CD14-positive monocyte (primary cell): ENCODE results near the gene RPS6KB2. TPM values are rescaled to one million over a fixed set of nuclear protein-coding genes. Genes with fewer than 3 reads are reported as not detected.

ENCODE experiments used
- DNase-seq, 3 donors: peaks; one replicate each; pipeline ENCODE4 v3.0.0-alpha.2; 2011 to 2022
- H2AFZ ChIP-seq: 2 replicates; pipeline ENCODE4 v1.6.0; 2012; ENCODE audit warnings: mild to moderate bottlenecking, low read depth, low read length, inconsistent platforms; ENCODE audit not compliant: insufficient read depth, poor library complexity, severe bottlenecking
- H3K27ac ChIP-seq, 2 donors: 1 replicate in 1 of 2; 2 replicates in 1 of 2; pipeline ENCODE4 v1.5.1; 2012 to 2013; ENCODE audit warnings: low read length in 2 of 2, control low read depth in 1 of 2, inconsistent platforms in 1 of 2, low read depth in 1 of 2, mild to moderate bottlenecking in 1 of 2
- H3K27me3 ChIP-seq, 2 donors: one replicate each; pipeline versions ENCODE4 v1.6.0 to v1.6.1; 2011 to 2013; ENCODE audit warnings: low read length in 2 of 2; ENCODE audit not compliant: control insufficient read depth in 2 of 2, insufficient read depth in 2 of 2
- H3K36me3 ChIP-seq, 2 donors: replicated peaks in 1 of 2; 1 replicate in 1 of 2; 2 replicates in 1 of 2; pipeline versions ENCODE4 v1.5.1 to v1.6.1; 2012 to 2013; ENCODE audit warnings: low read length in 2 of 2, control low read depth in 1 of 2, inconsistent platforms in 1 of 2, mild to moderate bottlenecking in 1 of 2; ENCODE audit not compliant: insufficient read depth in 2 of 2, control insufficient read depth in 1 of 2
- H3K4me1 ChIP-seq, 2 donors: 1 replicate in 1 of 2; 2 replicates in 1 of 2; pipeline versions ENCODE4 v1.5.1 to v1.6.1; 2012 to 2013; ENCODE audit warnings: low read length in 2 of 2, control low read depth in 1 of 2, inconsistent platforms in 1 of 2, mild to moderate bottlenecking in 1 of 2, moderate library complexity in 1 of 2; ENCODE audit not compliant: insufficient read depth in 2 of 2, control insufficient read depth in 1 of 2
- H3K4me2 ChIP-seq: replicated peaks from 2 replicates; pipeline ENCODE3; 2012; ENCODE audit warnings: low read length, moderate library complexity, mild to moderate bottlenecking; ENCODE audit not compliant: poor library complexity, severe bottlenecking; ENCODE audit errors: extremely low read depth
- H3K4me3 ChIP-seq, 3 experiments: fragments of 200-600 bp in 1 of 3; sonication (generic) in 1 of 3; replicated peaks in 1 of 3; 1 replicate in 2 of 3; 2 replicates in 1 of 3; pipeline ENCODE4 v1.5.1; 2011 to 2013; ENCODE audit warnings: low read length in 3 of 3, mild to moderate bottlenecking in 3 of 3, control low read depth in 2 of 3, low read depth in 2 of 3, inconsistent platforms in 1 of 3, moderate library complexity in 1 of 3
- H3K79me2 ChIP-seq: 2 replicates; pipeline ENCODE4 v1.6.0; 2012; ENCODE audit warnings: mild to moderate bottlenecking, control low read depth, inconsistent platforms, low read length, moderate library complexity; ENCODE audit not compliant: insufficient read depth
- H3K9ac ChIP-seq: 2 replicates; pipeline ENCODE4 v1.6.0; 2017; ENCODE audit warnings: low read length, mild to moderate bottlenecking; ENCODE audit not compliant: insufficient read depth, poor library complexity, severe bottlenecking
- H3K9me3 ChIP-seq, 2 donors: replicated peaks in 1 of 2; 1 replicate in 1 of 2; 2 replicates in 1 of 2; pipeline versions ENCODE4 v1.5.1 to v1.6.1; 2012 to 2013; ENCODE audit warnings: low read length in 2 of 2, control low read depth in 1 of 2; ENCODE audit not compliant: control insufficient read depth in 1 of 2, insufficient read depth in 1 of 2
- H4K20me1 ChIP-seq: 2 replicates; pipeline ENCODE4 v1.6.0; 2012; ENCODE audit warnings: mild to moderate bottlenecking, low read length, control low read depth, moderate library complexity; ENCODE audit not compliant: insufficient read depth
- H3K27ac Mint-ChIP-seq, 7 donors: one replicate each; pipeline ENCODE4 v1.8.0; 2020; ENCODE audit warnings: mild to moderate bottlenecking in 7 of 7, mixed read lengths in 7 of 7, moderate library complexity in 6 of 7, inconsistent platforms in 2 of 7
- H3K27me3 Mint-ChIP-seq, 3 donors: one replicate each; pipeline ENCODE4 v1.8.0; 2021 to 2022; ENCODE audit warnings: low read depth in 3 of 3, mild to moderate bottlenecking in 3 of 3, mixed read lengths in 3 of 3, moderate library complexity in 3 of 3, inconsistent platforms in 1 of 3
- H3K36me3 Mint-ChIP-seq, 2 donors: one replicate each; pipeline ENCODE4 v1.8.0; 2020; ENCODE audit warnings: mixed read lengths in 2 of 2, inconsistent platforms in 1 of 2, mild to moderate bottlenecking in 1 of 2
- H3K4me1 Mint-ChIP-seq: one replicate; pipeline ENCODE4 v1.8.0; 2020; ENCODE audit warnings: mild to moderate bottlenecking, mixed read lengths
- H3K4me3 Mint-ChIP-seq, 2 donors: one replicate each; pipeline ENCODE4 v1.8.0; 2020; ENCODE audit warnings: mild to moderate bottlenecking in 2 of 2, mixed read lengths in 2 of 2, moderate library complexity in 1 of 2
- H3K9me3 Mint-ChIP-seq, 7 donors: one replicate each; pipeline ENCODE4 v1.8.0; 2020 to 2022; ENCODE audit warnings: mixed read lengths in 7 of 7, mild to moderate bottlenecking in 6 of 7, moderate library complexity in 6 of 7, inconsistent platforms in 2 of 7
- WGBS: methylation state at CpG from one replicate; pipeline ENCODE4 v1.1.5; 2013; ENCODE audit warnings: missing lambda C conversion rate; ENCODE audit not compliant: insufficient coverage; 5-methylcytosine and 5-hydroxymethylcytosine counted together
- intact Hi-C, 2 donors: fragments of 100-400 bp; cut with micrococcal nuclease; formaldehyde crosslinking; loops; one replicate each; pipeline versions ENCODE4 v1.15.0 to v1.15.1; 2023
- polyA plus RNA-seq, 3 donors: library from polyadenylated mRNA; depleted of rRNA in 1 of 3; unstranded in 2 of 3; stranded (reverse) in 1 of 3; fragments of 300-500 nt in 2 of 3; fragments of >200 nt in 1 of 3; fragmentation: Illumina TruSeq in 2 of 3; gene quantifications; 1 replicate in 2 of 3; 2 replicates in 1 of 3; pipeline ENCODE4 v1.2.3, GENCODE V29; 2012 to 2021
- TF ChIP-seq, protein P1 (sequence below): fragments of 200-600 bp; IDR thresholded peaks from one replicate; pipeline ENCODE4 v1.8.0; 2022; ENCODE audit warnings: antibody characterized with exemption, mild to moderate bottlenecking

RPS6KB2 gene
- polyA plus RNA-seq, 3 donors, result 51.6 to 101 (median 53.8) TPM

GRCh38 chr11:67436459-67437081 is 8.3 kb downstream of the RPS6KB2 start:
- WGBS, result 3% methylated on average over 4 of the region's 6 CpGs
- Histone ChIP-seq H3K36me3 (peaks cover 47 to 86% of the 10 kb centered on the region in 2 donors), H3K4me2 (no peak overlapping the region), H3K9ac (no peak overlapping the region), H3K27ac (no peak overlapping the region), H2AFZ (no peak overlapping the region), H3K4me3 (no peak overlapping the region), H3K4me1 (peaks cover 14 to 39% of the 10 kb centered on the region in 2 donors), H3K9me3 (no peaks in the 10 kb centered on the region), H4K20me1 (peaks cover 76% of the 10 kb centered on the region), H3K79me2 (no peaks in the 10 kb centered on the region), H3K27me3 (no peaks in the 10 kb centered on the region)
- H3K27ac Mint-ChIP-seq, result peak overlapping the region in 1 of 7 donors; percentile 37
- peak overlapping the region in 1 of 2 donors; percentile 64 for H3K4me3 Mint-ChIP-seq
- no peak for DNase-seq
- no peaks in the 10 kb centered on the region for H3K27me3 Mint-ChIP-seq
- TF ChIP-seq, protein P1, sequence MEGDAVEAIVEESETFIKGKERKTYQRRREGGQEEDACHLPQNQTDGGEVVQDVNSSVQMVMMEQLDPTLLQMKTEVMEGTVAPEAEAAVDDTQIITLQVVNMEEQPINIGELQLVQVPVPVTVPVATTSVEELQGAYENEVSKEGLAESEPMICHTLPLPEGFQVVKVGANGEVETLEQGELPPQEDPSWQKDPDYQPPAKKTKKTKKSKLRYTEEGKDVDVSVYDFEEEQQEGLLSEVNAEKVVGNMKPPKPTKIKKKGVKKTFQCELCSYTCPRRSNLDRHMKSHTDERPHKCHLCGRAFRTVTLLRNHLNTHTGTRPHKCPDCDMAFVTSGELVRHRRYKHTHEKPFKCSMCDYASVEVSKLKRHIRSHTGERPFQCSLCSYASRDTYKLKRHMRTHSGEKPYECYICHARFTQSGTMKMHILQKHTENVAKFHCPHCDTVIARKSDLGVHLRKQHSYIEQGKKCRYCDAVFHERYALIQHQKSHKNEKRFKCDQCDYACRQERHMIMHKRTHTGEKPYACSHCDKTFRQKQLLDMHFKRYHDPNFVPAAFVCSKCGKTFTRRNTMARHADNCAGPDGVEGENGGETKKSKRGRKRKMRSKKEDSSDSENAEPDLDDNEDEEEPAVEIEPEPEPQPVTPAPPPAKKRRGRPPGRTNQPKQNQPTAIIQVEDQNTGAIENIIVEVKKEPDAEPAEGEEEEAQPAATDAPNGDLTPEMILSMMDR, result no peak
- H3K9me3 Mint-ChIP-seq, result no peaks in the 10 kb centered on the region
- intact Hi-C loops, result no loop called here
- H3K36me3 Mint-ChIP-seq, result peaks cover 51 to 64% of the 10 kb centered on the region in 2 donors
- H3K4me1 Mint-ChIP-seq, result peaks cover 33% of the 10 kb centered on the region

DNA sequence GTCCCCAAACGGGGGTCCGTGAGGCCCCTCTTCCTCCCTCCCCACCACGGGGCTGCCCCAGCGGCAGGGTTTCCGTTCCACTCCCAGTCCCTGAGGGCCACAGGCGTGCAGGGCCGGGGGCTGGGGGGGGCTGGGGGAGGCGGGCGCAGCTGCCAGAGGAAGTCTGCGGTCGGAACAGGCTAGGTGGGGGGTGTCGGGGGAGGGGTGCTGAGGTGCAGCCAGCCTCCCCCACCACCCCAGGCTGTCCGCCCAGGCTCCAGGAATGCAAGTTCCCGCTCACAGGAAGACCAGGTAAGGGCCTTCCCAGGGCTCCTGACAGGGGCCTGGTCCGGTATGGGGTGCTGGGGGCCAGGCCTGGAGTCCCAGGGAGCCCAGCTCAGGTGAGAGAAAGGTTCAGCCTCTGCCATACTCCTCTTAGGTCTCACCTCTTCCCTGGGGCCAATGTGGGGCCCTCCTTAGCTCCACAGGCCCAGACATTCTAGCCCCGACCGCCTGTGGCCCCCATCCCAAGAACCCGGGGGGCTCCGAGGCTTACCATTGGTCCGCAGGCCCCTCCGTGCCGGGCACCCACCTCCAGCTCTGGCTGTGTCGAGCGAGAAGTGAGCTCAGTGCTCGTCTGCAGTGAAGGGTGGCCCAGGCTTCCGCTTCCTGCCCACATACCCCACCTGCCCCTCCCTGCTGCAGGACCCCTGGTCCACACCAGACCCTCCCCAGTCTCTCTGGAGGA is 9.0 kb downstream of the RPS6KB2 start, which contains the start of gene PTPRCAP:
PTPRCAP (minus strand) TSS at position 601 of the 727 bp plus-strand sequence; CDS start at position 538, 63 bp downstream.
- Mint-ChIP-seq H3K27ac (peak within 1 kb of the TSS in 2 of 7 donors; percentile 37 to 70), H3K27me3 (no peaks in the 10 kb centered on the region), H3K4me1 (peaks cover 36% of the 10 kb centered on the region), H3K4me3 (peak within 1 kb of the TSS in 1 of 2 donors; percentile 64), H3K36me3 (peaks cover 50 to 64% of the 10 kb centered on the region in 2 donors), H3K9me3 (no peaks in the 10 kb centered on the region)
- H3K4me3 ChIP-seq, result no peak within 1 kb of the TSS
- H3K79me2 ChIP-seq, result no peaks in the 10 kb centered on the region
- no peak for DNase-seq
- no peak within 1 kb of the TSS for H3K4me2 ChIP-seq
- no peaks in the 10 kb centered on the region for H3K9me3 ChIP-seq
- peaks cover 41 to 83% of the 10 kb centered on the region in 2 donors for H3K36me3 ChIP-seq
- H3K27ac ChIP-seq, result no peak within 1 kb of the TSS
- peaks cover 82% of the 10 kb centered on the region for H4K20me1 ChIP-seq
- intact Hi-C loops, result no loop called here
- peaks cover 14 to 45% of the 10 kb centered on the region in 2 donors for H3K4me1 ChIP-seq
- TF ChIP-seq, protein P1, result no peak
- WGBS, result 12% methylated on average over 13 of the region's 26 CpGs
- H3K9ac ChIP-seq, result no peak within 1 kb of the TSS
- no peak within 1 kb of the TSS for H2AFZ ChIP-seq
- no peaks in the 10 kb centered on the region for H3K27me3 ChIP-seq
